NCI-H345 (cell line): ENCODE results near the gene MAFG.

Experiments used
- DNase-seq: peaks from one replicate; lab custom pipeline; 2025; lab: John Stamatoyannopoulos, UW

MAFG gene

GRCh38 chr17:81868674-81869220, 58.8 kb downstream of the MAFG start:
- DNase-seq: no peak
